GM18520 (cell line): Measurements from ENCODE around the gene STC2.

Experiments
- ATAC-seq: cut with Tn5 transposase; IDR thresholded peaks from one replicate; pipeline ENCODE4 v1.9.1; 2021; ENCODE audit not compliant: unreplicated experiment

The STC2 gene

DNA sequence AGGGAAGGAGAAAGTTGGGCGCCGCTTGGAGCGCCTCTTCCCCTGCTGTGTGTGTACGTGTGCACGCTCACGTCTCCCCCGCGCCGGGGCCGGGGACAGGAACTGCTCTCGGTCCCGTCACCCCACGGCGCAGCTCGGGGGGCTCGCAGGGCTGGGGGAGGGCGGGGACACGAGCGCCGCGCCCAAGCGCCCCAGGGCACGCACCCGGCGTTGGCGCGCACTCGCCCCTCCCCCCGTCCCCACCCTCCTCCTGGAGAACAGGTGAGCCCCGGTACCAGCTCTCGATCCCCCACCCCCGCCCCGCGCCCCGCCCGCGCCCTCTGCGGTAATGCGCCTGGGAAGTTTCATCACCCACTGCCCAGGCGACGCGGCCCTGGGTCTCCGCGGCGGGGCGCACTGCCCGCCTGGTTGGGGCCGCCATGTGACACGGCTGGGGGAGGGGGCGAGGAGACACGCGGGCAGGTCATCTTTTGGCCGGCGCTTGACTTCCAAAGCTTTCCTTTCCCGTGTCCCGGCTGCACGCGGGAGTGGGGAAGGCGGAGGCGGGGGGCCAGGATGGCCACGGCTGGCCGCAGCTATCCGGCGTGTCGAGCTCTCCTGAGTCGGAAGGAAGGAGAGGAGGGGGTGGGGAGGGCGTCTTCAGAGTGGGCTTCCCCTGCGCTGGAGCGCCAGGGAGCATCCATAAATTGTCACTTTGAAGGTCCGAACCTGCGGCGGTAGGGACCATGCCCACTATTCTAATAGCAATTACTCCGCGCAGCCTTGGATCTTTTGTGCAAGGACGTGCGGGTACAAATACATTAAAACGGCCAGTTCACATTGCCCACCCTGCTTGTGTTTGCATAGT lies 1.5 kb upstream of the STC2 start:
- no peak for ATAC-seq

DNA sequence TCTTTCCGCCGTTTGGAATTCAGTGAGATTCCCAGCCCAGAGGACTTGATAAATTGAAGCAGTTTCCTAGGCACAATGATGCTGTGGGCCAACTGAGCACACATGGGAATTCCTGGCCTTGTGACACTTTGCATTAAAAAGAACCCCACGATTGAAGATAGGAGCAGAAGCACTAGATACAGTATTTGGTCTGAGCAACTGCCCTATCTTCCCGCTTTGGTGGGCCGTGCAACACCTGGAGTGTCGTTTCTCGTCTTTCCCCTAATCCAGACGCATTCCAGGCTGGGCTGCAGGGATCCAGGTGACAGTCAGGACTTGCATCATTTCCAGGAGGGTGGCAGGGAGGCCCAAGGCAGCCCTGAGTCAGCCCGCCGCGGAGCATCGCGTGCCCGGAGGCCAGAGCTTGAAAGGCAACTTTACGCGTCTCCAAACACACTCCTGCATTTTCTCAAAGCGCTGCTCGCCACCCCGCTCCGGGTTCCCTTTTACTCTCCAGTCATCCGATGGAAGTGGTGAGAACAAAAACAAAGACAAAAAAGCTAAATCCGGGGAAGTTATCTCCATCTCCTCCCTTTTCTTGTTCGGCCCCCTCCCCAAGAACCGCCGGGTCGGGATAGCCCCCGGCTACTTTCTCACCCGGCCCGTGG lies 753 bp upstream of the STC2 start:
- no peak for ATAC-seq

DNA sequence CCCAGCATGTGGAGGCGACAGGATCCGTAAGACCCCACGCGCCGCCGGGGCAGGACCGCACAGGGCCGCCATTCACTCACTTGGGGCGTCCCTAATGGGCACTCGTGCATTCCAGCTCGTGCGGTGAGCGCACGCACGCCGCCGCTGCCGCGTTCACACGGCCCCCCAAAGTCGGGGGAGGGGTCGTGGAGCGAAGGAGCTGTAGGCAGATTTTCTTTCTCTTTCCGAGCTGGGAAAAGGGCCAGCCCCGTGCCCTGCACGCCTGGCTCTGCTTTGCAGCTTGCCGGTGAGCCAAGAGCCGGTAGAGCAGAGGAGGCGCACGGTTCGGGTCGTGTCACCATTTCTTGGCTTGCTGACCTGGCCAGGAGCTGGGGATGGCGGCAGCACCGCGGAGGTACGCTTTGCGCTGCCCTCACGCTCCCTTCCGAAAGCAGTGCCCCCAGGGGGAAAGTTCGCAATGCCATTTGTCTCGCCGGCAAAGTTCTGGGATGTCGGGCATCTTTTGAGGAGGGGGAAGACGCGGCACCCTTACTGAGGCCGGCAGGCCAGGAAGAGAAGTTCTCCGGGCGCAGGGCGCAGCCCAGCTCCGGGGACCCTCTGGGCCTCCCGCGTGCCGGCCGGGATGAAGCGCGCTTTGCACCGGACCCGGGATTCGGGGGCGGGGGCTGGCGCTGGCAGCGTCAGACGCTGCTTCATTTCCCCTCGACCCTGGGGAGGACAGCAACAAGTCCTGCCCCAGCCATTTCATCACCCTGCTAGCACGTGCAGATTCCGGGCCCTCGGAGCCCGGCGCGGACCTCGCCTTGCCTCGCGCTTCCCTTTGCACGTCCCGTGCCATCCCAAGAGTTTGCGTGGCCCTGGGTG lies 898 bp downstream of the STC2 start:
- no peak for ATAC-seq

DNA sequence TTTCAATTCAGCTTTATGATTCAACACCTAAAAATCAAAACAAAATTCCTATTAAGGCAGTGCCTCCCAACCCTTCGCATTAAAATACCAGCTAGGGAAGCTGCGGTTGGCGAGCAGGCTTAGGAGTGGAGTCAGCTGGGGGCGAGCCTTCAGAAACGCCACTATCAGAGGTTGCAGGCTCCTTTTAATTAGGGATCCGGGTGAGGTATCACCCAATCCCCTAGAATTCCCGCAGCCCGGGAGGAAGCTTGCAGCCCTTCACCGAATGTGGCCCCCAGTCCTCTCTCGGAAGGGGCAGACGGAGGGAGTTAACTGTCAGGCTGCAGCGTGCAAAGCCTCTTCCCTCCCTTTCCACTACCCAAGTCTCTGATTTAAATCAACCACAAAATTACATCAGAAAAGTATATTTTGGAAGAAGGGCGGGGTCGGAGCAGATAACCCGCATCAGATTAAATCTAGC lies 1.7 kb downstream of the STC2 start:
- ATAC-seq = no peak

DNA sequence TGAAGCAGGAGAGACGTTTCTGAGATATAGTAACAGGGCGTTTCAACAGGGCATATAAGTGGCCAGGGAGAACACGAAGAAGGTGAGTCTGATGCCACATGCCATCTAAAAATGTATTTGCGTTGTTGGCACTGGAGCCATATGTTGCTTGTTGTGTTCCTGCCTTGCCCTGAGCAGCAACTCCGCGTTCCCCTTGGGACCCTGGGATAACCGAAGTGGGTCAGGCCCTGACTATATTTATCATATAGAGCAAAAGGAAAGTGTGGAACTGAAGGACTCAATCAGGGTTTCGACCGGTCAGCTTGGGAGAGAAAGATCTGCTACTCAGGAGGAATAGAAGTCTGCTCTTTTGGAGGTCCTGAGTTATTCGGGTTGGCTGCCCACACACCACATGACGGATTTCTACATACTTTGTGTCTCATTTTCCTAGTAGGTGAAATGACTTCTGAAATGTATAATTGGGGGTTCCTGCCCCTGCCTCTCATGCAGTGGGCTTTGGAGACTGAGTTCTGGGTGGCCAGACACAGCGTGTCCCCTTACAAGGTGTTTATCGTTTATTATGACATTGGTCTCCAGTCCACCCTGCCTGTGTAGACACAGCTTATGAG lies 3.0 kb downstream of the STC2 start:
- ATAC-seq = no peak

DNA sequence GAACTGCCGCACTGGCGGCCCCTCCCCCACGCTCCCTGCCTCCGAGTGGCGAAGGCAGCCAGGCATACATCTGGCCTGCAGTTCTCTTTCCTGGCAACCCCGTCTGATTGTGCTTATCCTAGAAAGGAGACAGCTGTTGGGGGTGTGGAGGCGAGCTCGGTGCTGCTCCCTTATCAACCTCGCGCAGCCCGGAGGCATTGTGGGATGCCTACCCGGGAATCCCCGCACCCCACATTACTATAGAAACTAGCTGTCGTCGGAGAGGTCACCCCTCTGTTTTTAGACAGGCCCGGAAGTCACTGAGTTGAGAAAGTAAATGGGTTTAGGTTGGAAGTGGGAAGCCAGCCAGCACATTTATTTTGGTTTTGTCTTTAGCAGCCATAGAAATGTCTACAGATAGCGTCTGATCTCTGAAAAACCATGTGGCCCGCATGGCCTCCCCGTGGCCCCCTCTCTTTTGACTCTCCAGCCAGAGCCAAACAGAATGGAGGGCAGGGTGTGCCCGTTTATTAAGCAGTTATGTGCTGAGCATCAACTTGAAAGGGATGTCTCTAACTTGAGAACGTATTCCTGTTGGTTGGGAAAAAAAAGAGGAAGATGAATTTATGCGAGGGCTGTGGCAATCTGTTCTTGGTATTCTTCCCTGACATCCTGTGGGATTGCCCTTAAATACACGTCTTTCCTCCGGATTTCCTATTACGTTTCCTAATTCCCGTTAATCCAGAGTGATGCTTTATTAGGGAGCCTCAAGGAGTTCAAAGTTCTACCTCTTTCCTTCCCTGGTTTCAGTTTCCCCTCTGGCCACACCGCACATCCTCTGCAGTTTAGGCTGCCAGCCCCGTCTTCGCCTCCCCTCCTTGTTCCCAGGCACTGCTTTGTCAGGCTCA lies 3.9 kb downstream of the STC2 start:
- no peak for ATAC-seq

DNA sequence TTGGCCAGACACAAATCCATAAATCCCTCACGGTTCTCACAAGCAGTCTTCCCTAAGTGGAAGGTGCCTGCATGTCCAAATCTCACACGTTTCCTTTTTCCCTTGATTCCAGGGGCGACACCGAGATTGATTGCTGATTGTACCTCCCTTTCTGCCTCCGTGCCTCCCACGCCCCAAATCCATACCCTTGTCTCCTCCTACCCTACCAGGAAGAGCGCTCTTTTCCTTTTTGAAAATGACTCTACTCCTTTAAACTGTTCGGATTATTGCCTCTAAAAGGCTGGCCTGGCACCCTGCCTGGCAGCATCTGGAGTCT lies 4.5 kb downstream of the STC2 start:
- ATAC-seq = no peak

DNA sequence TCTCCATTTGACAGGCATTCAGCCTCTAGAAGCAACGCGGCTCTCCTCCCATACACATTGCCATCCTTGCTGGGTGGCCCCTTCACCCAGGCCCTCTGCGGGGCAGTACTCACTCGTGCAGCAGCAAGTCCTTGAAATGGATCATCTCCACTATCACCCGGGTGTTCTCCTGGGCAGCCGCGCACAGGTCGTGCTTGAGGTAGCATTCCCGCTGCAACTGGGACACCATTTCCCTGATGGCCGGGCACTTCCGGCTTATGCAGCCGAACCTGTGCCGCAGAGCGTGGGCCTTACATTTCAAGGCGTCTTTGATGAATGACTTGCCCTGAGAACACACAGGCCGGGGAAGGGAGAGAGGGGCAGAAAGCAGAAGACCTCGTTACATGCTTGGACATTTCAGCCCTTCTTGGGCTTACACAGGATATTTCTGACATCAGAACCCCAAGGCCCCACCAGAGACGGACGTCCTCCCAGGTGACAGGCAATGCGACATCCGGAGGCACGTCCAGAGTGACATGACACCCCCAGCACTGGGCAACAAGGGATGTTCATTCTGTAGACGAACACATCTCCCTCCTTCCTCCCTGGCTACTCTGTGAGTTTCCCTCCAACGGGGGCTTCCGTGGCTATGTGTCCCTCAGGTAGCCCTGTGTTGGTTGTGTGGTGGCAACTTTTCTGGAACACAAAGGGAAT lies 5.0 kb downstream of the STC2 start:
- ATAC-seq = no peak

DNA sequence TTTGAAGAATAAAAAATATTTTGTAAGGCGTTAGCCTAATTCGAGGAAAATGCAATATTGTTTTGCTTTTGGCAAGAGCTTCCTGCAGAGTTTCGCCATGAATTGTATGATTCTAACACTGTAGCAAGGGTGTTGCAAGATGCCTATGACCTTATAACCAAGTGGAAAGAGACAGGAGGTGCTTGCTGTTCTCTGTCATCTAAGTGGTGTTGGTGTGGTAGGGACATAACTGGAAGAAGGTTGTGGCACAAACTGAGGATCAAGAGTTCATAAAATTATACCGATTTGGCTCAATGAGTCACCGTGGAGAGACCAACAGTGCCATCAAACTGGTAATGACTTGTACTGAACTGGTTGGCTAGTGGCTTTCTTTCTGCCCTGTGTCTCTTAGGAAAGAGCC lies 6.3 kb downstream of the STC2 start:
- no peak for ATAC-seq

DNA sequence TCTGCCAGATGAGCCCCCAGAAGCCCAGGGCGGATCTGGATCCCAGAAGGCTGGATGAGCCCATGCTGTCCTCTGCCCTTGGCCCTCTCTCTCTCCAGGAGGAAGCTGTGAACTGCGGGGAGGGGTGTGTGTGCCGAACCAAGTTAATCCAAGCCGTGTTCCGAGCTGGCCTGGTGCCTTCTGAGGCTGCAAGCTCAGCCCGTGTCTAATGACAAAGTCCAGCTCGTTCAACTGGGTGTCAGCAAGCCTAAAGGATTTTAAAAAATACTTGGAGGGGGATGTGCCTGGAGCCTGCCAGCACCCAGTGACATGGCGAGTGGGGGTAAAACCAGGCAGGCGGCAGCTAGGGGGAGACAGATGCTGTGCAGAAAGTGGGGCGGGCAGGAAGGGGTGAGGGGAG lies 8.0 kb downstream of the STC2 start:
- ATAC-seq = no peak

DNA sequence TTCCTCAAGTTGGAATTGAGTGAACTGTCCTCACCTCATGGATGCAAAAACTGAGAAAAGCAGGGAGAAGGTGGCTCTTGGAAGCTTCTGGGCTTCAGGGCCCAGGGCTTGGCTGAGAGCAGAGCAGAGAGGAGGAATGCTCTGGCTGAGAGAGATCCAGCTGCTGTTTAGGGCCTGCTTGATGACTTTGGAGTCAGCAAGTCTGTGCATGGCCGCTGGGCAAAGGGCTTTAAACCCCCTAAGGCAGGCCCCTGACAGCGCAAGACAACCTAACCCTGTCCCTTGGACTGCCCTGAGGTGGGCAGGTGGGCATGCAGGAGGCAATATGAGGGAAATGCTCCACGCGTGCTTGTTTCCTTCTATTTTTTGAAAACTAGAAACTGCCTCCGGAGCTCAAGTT lies 8.6 kb downstream of the STC2 start:
- ATAC-seq = no peak

DNA sequence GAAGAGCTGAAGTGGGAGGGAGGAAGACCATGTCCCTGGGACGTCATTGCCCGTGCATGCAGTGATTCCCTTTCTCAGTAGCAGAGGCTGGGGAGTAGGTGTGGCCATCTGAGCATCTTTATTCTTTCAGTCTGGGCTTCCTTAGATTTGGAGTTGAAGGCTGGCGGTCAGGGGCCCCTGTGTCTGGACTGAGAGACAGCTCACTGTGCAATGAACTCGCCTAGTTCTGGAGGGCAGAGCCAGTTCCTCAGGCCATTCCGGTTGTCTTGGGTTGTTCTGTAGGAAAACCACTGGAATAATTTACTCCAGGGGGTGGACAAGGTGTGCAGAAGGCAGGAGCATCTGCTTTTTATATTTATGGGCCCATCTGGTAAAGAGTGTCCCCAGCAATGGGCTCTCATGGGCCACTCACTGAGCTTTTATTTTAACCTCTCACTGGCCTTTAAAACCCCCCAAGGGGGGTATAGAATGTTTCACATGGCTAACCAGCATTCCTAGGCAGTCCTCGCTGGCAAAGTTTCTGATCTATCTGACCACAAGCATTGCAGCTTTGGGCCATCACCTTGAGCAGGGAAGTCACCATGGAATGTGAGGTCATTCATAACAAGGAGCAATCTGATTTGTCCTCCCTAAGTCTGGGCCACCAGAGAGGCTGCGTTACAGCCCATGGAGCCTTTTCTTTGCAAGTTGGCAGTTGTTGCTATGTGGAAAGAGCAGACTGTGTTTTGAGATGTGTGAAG lies 9.2 kb downstream of the STC2 start:
- no peak for ATAC-seq

DNA sequence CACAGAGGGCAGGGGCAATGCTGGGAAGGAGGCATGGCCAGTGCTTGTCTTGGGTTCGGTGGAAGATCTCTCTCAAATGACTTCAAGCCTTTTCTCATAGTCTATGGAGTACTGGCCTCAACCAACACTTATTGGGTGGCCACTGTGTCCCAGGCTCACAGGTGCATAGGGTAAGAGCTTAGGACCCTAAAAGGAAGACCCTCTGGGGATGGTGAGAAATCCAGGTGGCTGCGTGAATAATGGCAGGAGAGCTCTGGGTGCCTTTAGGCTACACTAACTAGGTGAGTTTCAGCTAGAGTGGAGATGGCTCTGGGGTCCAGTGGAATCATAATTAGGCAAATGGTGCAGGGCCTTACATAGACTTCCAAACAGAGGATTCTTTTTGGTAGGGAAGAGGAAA lies 9.9 kb downstream of the STC2 start:
- ATAC-seq = no peak

DNA sequence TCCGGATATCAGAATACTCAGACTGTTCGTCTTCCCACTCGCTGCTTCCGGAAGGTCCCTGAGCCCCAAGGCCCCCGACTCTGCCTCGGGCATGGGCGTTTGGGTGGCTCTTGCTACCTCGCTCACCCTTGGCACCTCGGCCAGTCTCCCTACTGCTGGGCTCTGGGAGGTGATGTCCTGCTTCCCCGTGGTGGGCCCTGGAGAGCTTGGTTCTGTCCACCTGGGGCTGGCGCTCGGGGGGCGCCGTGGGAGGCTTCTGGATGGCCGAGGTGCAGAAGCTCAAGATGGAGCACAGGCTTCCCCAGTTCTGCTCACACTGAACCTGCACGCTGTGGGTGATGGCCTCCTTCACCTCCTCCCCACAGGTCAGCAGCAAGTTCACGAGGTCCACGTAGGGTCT lies 10.4 kb downstream of the STC2 start:
- no peak for ATAC-seq

DNA sequence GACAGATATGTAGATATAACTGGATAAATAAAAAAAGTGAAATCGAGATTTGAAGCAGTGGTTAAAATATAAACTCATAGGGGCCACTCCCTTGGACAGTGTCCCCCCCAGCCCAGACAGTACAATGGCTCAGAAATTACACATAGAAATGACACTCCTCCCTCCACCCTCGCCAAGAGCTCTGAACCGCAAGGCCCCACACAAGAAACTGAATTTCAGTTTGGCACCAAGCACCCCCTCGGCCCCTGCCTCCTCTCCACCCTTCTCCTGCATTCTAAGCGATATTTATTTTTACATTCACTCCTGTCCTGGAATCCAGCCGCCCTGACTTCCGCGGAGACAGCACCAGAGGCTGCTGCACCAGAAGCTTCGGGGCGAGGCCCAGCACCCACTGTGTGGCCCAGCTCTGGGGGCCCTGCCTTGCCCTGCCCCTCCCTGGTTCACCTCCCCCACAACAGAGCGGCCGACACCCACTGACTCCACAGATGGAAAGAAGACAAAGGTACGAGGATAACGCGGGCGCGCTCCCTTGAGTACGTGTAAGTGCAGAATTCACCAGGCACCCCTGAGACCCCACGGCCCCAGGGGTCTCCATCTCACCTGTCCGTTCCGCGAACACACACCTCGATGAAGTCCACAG lies 11.0 kb downstream of the STC2 start:
- no peak for ATAC-seq

DNA sequence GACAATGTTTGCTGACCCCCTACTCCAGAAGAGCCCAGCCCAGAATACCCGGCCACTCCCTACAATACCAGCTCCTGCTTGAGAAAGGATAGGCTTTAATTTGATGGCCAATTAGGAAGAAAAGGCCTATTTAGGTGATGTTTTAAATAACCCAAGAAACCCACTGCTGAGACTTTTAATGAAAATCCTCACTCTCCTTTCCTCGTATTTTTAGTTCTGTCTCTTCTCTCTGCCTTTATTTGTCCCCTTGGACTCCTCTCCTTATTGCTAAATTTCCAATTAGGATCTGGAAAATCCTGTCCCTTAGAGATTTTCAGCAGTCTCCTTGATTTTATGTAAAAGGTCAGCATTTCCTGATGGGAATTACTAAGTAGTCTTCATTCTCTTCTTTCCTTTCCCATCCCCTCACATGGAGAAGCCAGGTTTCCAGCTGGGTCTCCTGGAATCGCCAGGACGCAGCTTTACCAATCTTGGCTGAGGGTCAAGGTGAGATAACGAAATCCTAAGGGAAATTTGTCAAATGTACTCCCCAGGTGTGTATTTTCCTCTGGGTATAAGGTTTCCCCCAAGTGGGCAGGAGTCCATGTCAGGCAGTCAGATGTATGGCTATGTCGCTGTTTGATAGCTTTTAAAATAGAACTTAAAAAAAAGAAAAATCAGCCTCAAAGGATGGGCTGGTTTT lies 11.7 kb downstream of the STC2 start:
- no peak for ATAC-seq

DNA sequence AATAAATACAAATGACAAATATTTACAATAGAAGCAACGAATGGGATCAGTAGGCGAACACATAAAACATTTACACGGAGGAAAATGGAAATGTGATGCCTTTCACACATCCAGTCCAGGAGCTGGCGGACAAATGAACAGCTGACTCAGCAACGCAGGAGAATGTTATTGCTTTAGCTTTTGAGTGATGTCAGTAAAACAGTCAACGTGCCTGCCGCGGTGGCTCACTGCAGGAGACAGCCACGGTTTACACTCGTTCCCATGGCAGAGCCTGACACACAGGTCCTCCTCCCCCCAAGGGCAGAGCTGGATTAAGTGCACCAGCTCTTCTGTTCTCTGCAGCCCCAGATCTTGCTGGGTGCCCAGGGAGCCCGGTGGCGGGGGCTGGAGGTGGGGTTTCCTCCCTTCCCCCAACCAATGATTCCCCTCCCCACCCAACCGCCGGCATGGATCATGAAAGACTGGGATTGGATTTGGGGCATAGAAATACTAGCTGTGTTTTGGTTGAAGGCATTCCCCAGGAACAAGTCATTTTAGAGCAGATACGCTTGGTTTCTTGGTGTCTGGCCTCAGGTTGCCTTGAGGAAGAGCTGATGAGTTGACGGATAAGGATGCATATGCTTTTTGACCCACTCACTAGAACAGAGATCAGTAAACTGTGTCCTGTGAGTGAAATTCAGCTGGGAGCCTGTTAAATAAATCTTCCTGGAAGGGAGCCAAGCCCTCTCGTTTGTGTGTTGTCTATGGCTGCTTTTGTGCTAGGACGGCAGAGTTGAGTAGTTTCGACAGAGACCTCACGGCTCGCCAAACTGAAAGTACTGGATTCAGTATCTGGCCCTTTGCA lies 12.5 kb downstream of the STC2 start:
- ATAC-seq = no peak
